Astrocyte (in vitro differentiated cells and primary cell): ENCODE data around the gene SMAD3. TPM values are rescaled to one million over a fixed set of nuclear protein-coding genes. Genes with fewer than 3 reads are reported as not detected.

Source experiments
- DNase-seq: peaks from one replicate; pipeline ENCODE4 v3.0.0-alpha.2; 2010; ENCODE audit warnings: low read depth
- FAIRE-seq: peaks from 2 replicates; lab custom pipeline; 2011; peaks lifted over from hg19 to GRCh38; lab: Jason Lieb, UNC
- H2AFZ ChIP-seq: 2 replicates; pipeline ENCODE4 v1.6.0; 2012; ENCODE audit warnings: low read depth, low read length, inconsistent platforms
- H3K27ac ChIP-seq: 2 replicates; pipeline ENCODE4 v1.5.1; 2011; ENCODE audit warnings: low read depth, low read length, inconsistent platforms
- H3K27me3 ChIP-seq: 2 replicates; pipeline ENCODE4 v1.6.0; 2011; ENCODE audit warnings: low read length, inconsistent platforms; ENCODE audit not compliant: insufficient read depth
- H3K36me3 ChIP-seq: 2 replicates; pipeline ENCODE4 v1.5.1; 2011; ENCODE audit warnings: low read length, inconsistent platforms; ENCODE audit not compliant: insufficient read depth
- H3K4me1 ChIP-seq: 2 replicates; pipeline ENCODE4 v1.5.1; 2011; ENCODE audit warnings: low read length, inconsistent platforms; ENCODE audit not compliant: insufficient read depth
- H3K4me2 ChIP-seq: 2 replicates; pipeline ENCODE4 v1.6.0; 2012; ENCODE audit warnings: low read length, inconsistent platforms
- H3K4me3 ChIP-seq: 2 replicates; pipeline ENCODE4 v1.5.1; 2011; ENCODE audit warnings: low read depth, mild to moderate bottlenecking, low read length, inconsistent platforms; ENCODE audit not compliant: insufficient read depth
- H3K79me2 ChIP-seq: 2 replicates; pipeline ENCODE4 v1.6.0; 2012; ENCODE audit warnings: mild to moderate bottlenecking, low read length, inconsistent platforms; ENCODE audit not compliant: insufficient read depth
- H3K9ac ChIP-seq: 2 replicates; pipeline ENCODE4 v1.6.0; 2012; ENCODE audit warnings: mild to moderate bottlenecking, low read length, inconsistent platforms
- H3K9me3 ChIP-seq: 2 replicates; pipeline ENCODE4 v1.5.1; 2012; ENCODE audit warnings: low read depth, mild to moderate bottlenecking, low read length, inconsistent platforms; ENCODE audit not compliant: insufficient read depth
- H4K20me1 ChIP-seq: 2 replicates; pipeline ENCODE4 v1.6.0; 2012; ENCODE audit warnings: low read length, inconsistent platforms; ENCODE audit not compliant: insufficient read depth
- H3K27ac Mint-ChIP-seq: one replicate; pipeline ENCODE4 v1.8.0; 2021; ENCODE audit warnings: mild to moderate bottlenecking, mixed read lengths; ENCODE audit not compliant: unreplicated experiment
- H3K27me3 Mint-ChIP-seq: one replicate; pipeline ENCODE4 v1.8.0; 2021; ENCODE audit warnings: low read depth, mixed read lengths; ENCODE audit not compliant: unreplicated experiment
- H3K36me3 Mint-ChIP-seq: one replicate; pipeline ENCODE4 v1.8.0; 2021; ENCODE audit warnings: low read depth, mixed read lengths; ENCODE audit not compliant: unreplicated experiment
- H3K4me1 Mint-ChIP-seq: one replicate; pipeline ENCODE4 v1.8.0; 2021; ENCODE audit warnings: low read depth, mixed read lengths; ENCODE audit not compliant: unreplicated experiment
- H3K4me3 Mint-ChIP-seq: one replicate; pipeline ENCODE4 v1.8.0; 2021; ENCODE audit warnings: mild to moderate bottlenecking, moderate library complexity, mixed read lengths; ENCODE audit not compliant: unreplicated experiment
- H3K9me3 Mint-ChIP-seq: one replicate; pipeline ENCODE4 v1.8.0; 2021; ENCODE audit warnings: mild to moderate bottlenecking, mixed read lengths; ENCODE audit not compliant: unreplicated experiment
- CTCF ChIP-seq: IDR thresholded peaks from 2 replicates; pipeline ENCODE4 v1.5.1; 2011; ENCODE audit warnings: low read depth, mild to moderate bottlenecking, inconsistent platforms, low read length, moderate library complexity; ENCODE audit not compliant: insufficient read depth
- EZH2 ChIP-seq: IDR thresholded peaks from 2 replicates; pipeline ENCODE4 v1.6.1; 2012; ENCODE audit warnings: mild to moderate bottlenecking, low read length, inconsistent platforms; ENCODE audit not compliant: insufficient read depth
- total RNA-seq: library from RNA; stranded (reverse); gene quantifications from 2 replicates; pipeline ENCODE4 v1.2.1, GENCODE V29; 2021

SMAD3 gene
- total RNA-seq, 1 donor from 2014 or later, result 78.0 TPM

GRCh38 chr15:67133026-67133425 is 67.6 kb downstream of the SMAD3 start:
- H3K36me3 Mint-ChIP-seq, result peaks cover 10% of the 10 kb centered on the region

GRCh38 chr15:67133738-67134066 is 68.3 kb downstream of the SMAD3 start:
- peak overlapping the region; percentile 78 for H3K27ac ChIP-seq
- TF ChIP-seq EZH2 (no peak), CTCF (no peak)
- Mint-ChIP-seq H3K27me3 (no peaks in the 10 kb centered on the region), H3K4me3 (no peak overlapping the region), H3K9me3 (no peaks in the 10 kb centered on the region), H3K36me3 (peaks cover 10% of the 10 kb centered on the region), H3K27ac (no peak overlapping the region), H3K4me1 (peaks cover 78% of the 10 kb centered on the region)
- no peak overlapping the region for H2AFZ ChIP-seq
- H3K9ac ChIP-seq, result peak overlapping the region; percentile 76
- DNase-seq, result no peak
- H3K9me3 ChIP-seq, result no peaks in the 10 kb centered on the region
- H3K36me3 ChIP-seq, result no peaks in the 10 kb centered on the region
- peaks cover 99% of the 10 kb centered on the region for H3K79me2 ChIP-seq
- peak overlapping the region; percentile 70 for H3K4me2 ChIP-seq
- H4K20me1 ChIP-seq, result peaks cover 25% of the 10 kb centered on the region
- H3K4me3 ChIP-seq, result no peak overlapping the region
- peaks cover 51% of the 10 kb centered on the region for H3K4me1 ChIP-seq
- FAIRE-seq, result no peak
- no peaks in the 10 kb centered on the region for H3K27me3 ChIP-seq

More at GRCh38 chr15:67133026-67133425, 67.6 kb downstream of the SMAD3 start:
- Histone ChIP-seq H3K79me2 (peaks cover 95% of the 10 kb centered on the region), H3K27ac (no peak overlapping the region), H3K4me1 (peaks cover 52% of the 10 kb centered on the region), H3K27me3 (no peaks in the 10 kb centered on the region), H2AFZ (no peak overlapping the region), H4K20me1 (peaks cover 25% of the 10 kb centered on the region), H3K4me3 (no peak overlapping the region), H3K9ac (peak overlapping the region; percentile 76), H3K4me2 (no peak overlapping the region), H3K36me3 (no peaks in the 10 kb centered on the region), H3K9me3 (no peaks in the 10 kb centered on the region)
- Mint-ChIP-seq H3K4me1 (peaks cover 78% of the 10 kb centered on the region), H3K9me3 (no peaks in the 10 kb centered on the region), H3K27ac (peak overlapping the region; percentile 28), H3K4me3 (no peak overlapping the region), H3K27me3 (no peaks in the 10 kb centered on the region)
- TF ChIP-seq CTCF, result no peak
- TF ChIP-seq EZH2, result no peak
- no peak for FAIRE-seq
- DNase-seq, result no peak

- Histone ChIP-seq H3K27me3 (no peaks in the 10 kb centered on the region), H3K4me1 (peaks cover 50% of the 10 kb centered on the region), H3K4me3 (no peak overlapping the region), H3K79me2 (peaks cover 99% of the 10 kb centered on the region), H3K4me2 (peak overlapping the region; percentile 70), H3K36me3 (no peaks in the 10 kb centered on the region), H3K9ac (peak overlapping the region; percentile 76), H2AFZ (no peak overlapping the region), H3K27ac (peak overlapping the region; percentile 78), H4K20me1 (peaks cover 25% of the 10 kb centered on the region), H3K9me3 (no peaks in the 10 kb centered on the region)
- TF ChIP-seq EZH2 (no peak), CTCF (no peak)
- FAIRE-seq (no peak), DNase-seq (peak; percentile 82)
- H3K27ac Mint-ChIP-seq, result peak overlapping the region; percentile 22
- H3K4me1 Mint-ChIP-seq, result peaks cover 78% of the 10 kb centered on the region
- no peak overlapping the region for H3K4me3 Mint-ChIP-seq
- H3K9me3 Mint-ChIP-seq, result no peaks in the 10 kb centered on the region
- H3K36me3 Mint-ChIP-seq, result peaks cover 10% of the 10 kb centered on the region
- no peaks in the 10 kb centered on the region for H3K27me3 Mint-ChIP-seq
These were observed 68.9 kb downstream of the SMAD3 start for GRCh38 chr15:67134067-67134838.
